Dedifferentiated amniotic fluid mesenchymal stem cell (primary cell): ENCODE data around the gene NFKBIZ.
A peak's percentile ranks its signal among the peaks of the same experiment; 100 is the strongest.
"Not testable (repeated sequence)": the region's sequence is repeated elsewhere in the genome, so short reads cannot be mapped to it uniquely, and the experiment has no call there.

Experiments used
- DNase-seq: peaks from one replicate; pipeline ENCODE4 v3.0.0-alpha.2; 2016; ENCODE audit errors: extremely low spot score

Gene NFKBIZ

GRCh38 chr3:101850246-101851051, 1.1 kb downstream of the NFKBIZ start:
- peak; percentile 87 for DNase-seq

GRCh38 chr3:101851072-101851770, 1.9 kb downstream of the NFKBIZ start:
- no peak for DNase-seq

DNA sequence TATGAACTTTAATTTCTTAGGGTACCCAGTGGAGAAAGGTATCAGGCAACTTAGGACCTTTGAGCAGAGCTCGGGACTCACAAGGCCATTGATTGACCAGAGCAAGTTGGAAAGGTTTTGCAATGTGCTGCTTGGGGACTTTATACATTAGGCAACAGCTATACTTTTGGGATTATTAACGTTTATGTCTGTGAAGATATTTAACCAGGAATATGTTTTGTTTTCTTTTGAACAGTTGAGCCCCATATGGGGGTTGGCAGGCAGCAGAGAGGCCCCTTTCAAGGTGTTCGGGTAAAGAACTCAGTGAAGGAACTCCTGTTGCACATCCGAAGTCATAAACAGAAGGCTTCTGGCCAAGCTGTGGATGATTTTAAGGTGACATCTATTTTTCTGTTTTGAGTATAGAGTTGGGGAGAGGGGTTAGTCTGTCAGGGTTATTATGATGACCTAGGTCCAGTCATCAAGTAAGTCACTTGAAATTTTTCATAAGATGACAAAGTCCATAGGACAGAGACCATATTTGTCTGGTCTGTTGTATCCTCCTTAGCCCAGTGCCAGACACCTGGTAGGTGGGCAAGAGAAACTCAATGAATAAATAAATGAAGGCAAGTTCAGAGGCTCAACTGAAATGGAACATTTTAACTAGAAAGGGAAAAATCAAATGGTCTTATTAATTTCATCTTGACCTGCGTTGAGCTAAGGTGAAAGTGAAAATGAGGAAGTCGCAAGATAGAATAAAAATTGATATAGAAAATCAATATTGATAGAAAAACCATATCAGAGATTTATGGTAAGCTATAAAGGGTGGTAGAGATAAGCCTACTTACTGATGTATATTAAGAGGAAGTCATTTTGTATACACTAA, 2.8 kb downstream of the NFKBIZ start:
- no peak for DNase-seq

GRCh38 chr3:101852983-101853840, 3.9 kb downstream of the NFKBIZ start:
- DNase-seq, result no peak

DNA sequence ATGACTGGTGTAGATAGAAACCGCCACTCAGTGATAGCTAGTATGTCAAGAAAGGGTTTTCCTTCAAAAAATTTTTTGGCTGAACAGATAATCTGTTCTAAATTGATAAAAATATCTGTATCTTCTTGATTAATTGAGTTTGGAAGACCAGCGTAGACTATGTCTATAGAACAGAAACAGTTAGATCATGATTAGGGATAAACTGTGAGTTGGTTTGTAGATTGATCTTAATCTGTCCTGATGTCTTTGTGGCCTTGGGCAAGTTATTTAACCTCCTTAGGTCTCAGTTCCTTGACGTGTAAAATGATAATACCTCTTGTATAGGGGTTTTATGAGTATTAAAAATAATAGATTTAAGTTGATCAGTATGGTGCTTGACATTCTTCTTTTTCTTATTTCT, 4.7 kb downstream of the NFKBIZ start:
- DNase-seq, result no peak

GRCh38 chr3:101854608-101855304, 5.4 kb downstream of the NFKBIZ start:
- no peak for DNase-seq

DNA sequence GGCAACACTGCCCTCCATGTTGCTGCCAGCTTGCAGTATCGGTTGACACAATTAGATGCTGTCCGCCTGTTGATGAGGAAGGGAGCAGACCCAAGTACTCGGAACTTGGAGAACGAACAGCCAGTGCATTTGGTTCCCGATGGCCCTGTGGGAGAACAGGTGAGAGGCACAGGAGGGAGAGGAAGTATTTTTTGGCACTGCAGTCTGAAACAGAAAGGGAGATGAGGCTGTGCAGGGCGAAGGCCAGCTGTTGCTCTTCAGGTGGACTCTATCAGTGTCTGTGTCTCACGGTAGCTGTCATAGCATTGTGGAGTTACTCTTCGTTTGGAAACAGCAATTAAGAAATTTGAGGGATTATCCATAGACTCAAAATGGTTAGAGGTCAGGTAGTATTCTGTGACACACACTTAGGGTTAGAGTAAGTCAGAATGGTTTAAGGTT, 8.0 kb downstream of the NFKBIZ start:
- DNase-seq, result no peak

- DNase-seq, result no peak
These were observed 9.2 kb downstream of the NFKBIZ start for GRCh38 chr3:101858464-101859030.

GRCh38 chr3:101859882-101860448, 10.7 kb downstream of the NFKBIZ start:
- no peak for DNase-seq

GRCh38 chr3:101861212-101861788, 12.0 kb downstream of the NFKBIZ start:
- DNase-seq, result no peak

DNA sequence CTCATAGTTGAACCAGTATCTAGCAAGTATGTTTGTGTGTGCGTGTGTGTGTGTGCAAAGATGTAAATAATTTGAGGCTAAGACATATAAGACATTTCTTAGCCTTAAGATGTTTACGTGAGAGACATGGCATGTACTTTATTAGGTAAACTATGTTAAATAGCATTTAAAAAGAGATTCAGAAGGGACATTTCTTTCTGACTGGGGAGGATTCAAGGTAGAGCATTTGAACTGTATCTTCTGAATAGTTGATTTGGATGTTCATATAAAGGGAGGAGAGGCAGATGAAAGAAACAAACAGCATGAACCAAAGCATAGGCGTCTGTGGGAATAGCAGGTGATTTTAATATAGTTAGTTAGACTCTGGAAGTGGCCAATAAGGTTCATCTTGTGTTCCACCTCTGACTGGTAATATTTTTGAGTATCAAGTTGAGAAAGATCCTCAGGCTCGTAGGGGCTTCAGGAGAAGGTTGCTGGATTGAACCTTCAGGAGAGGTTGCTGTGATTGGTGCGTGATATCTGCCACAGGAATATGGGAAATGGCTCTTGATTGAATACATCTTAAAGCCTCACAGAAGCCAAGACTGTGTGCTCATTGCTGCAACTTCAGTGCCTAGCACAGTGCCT, 12.6 kb downstream of the NFKBIZ start:
- no peak for DNase-seq

GRCh38 chr3:101862416-101863165, 13.3 kb downstream of the NFKBIZ start:
- DNase-seq, result no peak

DNA sequence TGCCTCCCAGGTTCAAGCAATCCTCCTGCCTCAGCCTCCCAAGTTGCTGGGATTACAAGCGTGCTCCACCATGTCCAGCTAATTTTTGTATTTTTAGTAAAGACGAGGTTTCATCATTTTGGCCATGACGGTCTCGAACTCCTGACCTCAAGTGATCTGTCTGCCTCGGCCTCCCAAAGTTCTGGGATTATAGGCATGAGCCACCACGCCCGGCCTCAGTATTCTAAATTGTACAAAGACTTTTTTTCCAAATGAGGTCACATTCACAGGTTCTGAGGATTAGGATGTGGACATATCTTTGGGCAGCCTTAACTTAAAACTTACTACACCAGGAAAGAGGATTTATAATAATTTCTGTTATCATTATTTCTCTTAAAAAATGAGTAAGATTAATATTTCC, 15.6 kb downstream of the NFKBIZ start:
- DNase-seq, result not testable (repeated sequence)

DNA sequence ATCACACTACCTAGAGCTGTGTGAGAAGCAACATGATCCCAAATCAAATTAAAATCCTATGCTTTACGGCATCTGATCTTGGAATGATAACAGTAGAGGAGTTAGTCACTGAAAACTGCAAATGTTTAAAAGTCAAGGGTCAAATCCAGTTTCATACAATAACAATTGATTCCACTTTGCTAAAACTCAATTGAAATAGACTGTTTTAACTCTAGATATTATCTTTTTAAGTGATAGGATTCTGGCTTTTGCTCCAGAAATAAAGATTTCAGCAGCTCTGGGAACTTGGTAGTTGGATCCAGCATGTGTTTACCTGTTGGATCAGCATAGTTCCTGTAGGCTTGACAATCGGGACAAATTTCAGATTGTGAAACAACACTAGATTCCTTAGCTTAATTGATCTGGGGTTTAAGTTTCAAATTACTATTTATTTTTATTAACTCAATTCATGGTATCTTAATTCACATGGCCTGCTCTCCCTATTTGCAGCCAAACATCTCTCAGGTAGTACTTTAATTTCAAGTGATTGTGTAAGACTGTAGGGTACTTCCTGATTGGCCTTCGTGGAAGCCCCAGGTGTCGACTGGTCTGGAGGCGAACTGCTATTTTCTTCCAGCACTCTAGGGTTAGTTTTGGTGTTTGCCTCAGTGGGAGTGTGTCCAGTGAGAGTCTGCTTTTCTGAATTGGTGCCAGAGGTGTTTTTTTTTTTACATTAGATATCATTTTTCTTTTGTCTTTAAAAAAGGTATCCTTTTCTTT, 16.6 kb downstream of the NFKBIZ start:
- no peak for DNase-seq

DNA sequence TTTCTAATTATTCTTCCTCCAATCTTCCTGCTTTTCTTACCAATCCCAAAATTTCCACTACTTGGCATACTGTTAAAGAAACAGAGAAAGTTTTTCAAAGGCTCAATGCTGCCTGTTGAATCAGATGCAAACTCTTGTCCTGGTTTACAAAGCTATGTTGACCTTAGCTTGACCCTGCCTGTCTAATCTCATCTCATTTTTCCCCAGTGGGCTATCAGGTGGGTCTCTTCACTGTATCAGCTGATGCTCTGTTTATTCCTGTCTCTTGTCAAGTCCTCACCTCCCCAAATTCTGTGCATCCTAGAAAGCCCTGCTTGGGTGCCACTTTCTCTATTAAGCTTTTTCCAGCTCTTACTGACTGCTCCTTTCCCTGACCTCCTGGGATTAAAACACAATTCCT, 18.2 kb downstream of the NFKBIZ start:
- DNase-seq, result no peak

DNA sequence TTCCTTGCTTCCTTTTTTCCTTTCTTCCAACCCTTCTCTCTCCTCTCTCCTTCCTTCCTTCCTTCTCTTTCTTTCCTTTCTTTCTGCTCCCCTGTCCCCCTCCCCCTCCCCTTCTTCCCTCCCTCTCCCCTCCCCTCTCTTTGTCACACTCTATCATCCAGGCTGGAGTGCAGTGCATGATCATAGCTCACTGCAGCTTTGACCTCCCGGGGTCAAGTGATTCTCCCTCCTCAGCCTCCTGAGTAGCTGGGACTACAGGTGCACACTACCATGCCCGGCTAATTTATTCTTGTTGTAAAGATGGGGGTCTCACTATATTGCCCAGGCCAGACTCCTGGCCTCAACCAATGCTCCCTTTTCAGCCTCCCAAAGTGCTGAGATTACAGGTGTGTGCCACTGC, 18.7 kb downstream of the NFKBIZ start:
- no peak for DNase-seq
